ENCODE data around the gene ATR. TPM values are rescaled to one million over a fixed set of nuclear protein-coding genes. Genes with fewer than 3 reads are reported as not detected.

The ATR gene
- polyA plus RNA-seq, 3 donors = 6.3 to 16.4 (median 6.6) TPM

GRCh38 chr3:142625153-142625440, 46.6 kb upstream of the ATR start:
- Histone ChIP-seq H3K9me3 (replicated peaks in 1 of 2; ENCODE audit: control insufficient read depth in 1 of 2, insufficient read depth in 1 of 2, low read length in 2 of 2) (no peaks in the 10 kb centered on the region), H3K4me1 (ENCODE audit: control insufficient read depth in 1 of 2, insufficient read depth in 2 of 2, low read length in 2 of 2) (no peaks in the 10 kb centered on the region), H3K4me2 (replicated peaks; ENCODE audit: extremely low read depth, low read length, poor library complexity, severe bottlenecking) (no peak overlapping the region), H3K27me3 (ENCODE audit: control insufficient read depth in 2 of 2, insufficient read depth in 2 of 2, low read length in 2 of 2) (no peaks in the 10 kb centered on the region), H2AFZ (ENCODE audit: insufficient read depth, low read depth, low read length, poor library complexity, severe bottlenecking) (no peak overlapping the region), H4K20me1 (ENCODE audit: insufficient read depth, low read length) (no peaks in the 10 kb centered on the region), H3K4me3 (replicated peaks in 1 of 3; ENCODE audit: low read depth in 2 of 3, low read length in 3 of 3) (no peak overlapping the region), H3K27ac (ENCODE audit: low read depth in 1 of 2, low read length in 2 of 2) (no peak overlapping the region), H3K9ac (ENCODE audit: insufficient read depth, low read length, poor library complexity, severe bottlenecking) (no peak overlapping the region), H3K79me2 (ENCODE audit: insufficient read depth, low read length) (no peaks in the 10 kb centered on the region), H3K36me3 (replicated peaks in 1 of 2; ENCODE audit: control insufficient read depth in 1 of 2, insufficient read depth in 2 of 2, low read length in 2 of 2) (no peaks in the 10 kb centered on the region)
- Mint-ChIP-seq H3K27me3 (ENCODE audit: low read depth in 3 of 3) (no peaks in the 10 kb centered on the region), H3K4me1 (peaks cover 3% of the 10 kb centered on the region), H3K27ac (no peak overlapping the region), H3K36me3 (no peaks in the 10 kb centered on the region), H3K9me3 (no peaks in the 10 kb centered on the region), H3K4me3 (no peak overlapping the region)
- DNase-seq = no peak
- TF ChIP-seq CTCF (IDR thresholded peaks at IDR 0.05) = no peak
- intact Hi-C loops (cut with micrococcal nuclease) = no loop called here
- WGBS (ENCODE audit: insufficient coverage) = no CpG with 5 or more reads among the region's 2 CpGs

GRCh38 chr3:142624341-142625152, 46.0 kb upstream of the ATR start:
- intact Hi-C loops (cut with micrococcal nuclease) = no loop called here
- H3K27me3 ChIP-seq (ENCODE audit: control insufficient read depth in 2 of 2, insufficient read depth in 2 of 2, low read length in 2 of 2) = no peaks in the 10 kb centered on the region
- H3K27ac Mint-ChIP-seq = no peak overlapping the region

More at GRCh38 chr3:142624341-142625152, 46.0 kb upstream of the ATR start:
- Mint-ChIP-seq H3K36me3 (no peaks in the 10 kb centered on the region), H3K4me1 (peaks cover 3% of the 10 kb centered on the region), H3K4me3 (no peak overlapping the region), H3K27me3 (ENCODE audit: low read depth in 3 of 3) (no peaks in the 10 kb centered on the region), H3K9me3 (no peaks in the 10 kb centered on the region)
- Histone ChIP-seq H3K27ac (ENCODE audit: low read depth in 1 of 2, low read length in 2 of 2) (no peak overlapping the region), H3K9ac (ENCODE audit: insufficient read depth, low read length, poor library complexity, severe bottlenecking) (no peak overlapping the region), H3K79me2 (ENCODE audit: insufficient read depth, low read length) (no peaks in the 10 kb centered on the region), H3K9me3 (replicated peaks in 1 of 2; ENCODE audit: control insufficient read depth in 1 of 2, insufficient read depth in 1 of 2, low read length in 2 of 2) (no peaks in the 10 kb centered on the region), H3K36me3 (replicated peaks in 1 of 2; ENCODE audit: control insufficient read depth in 1 of 2, insufficient read depth in 2 of 2, low read length in 2 of 2) (no peaks in the 10 kb centered on the region), H4K20me1 (ENCODE audit: insufficient read depth, low read length) (no peaks in the 10 kb centered on the region), H3K4me3 (replicated peaks in 1 of 3; ENCODE audit: low read depth in 2 of 3, low read length in 3 of 3) (no peak overlapping the region), H3K4me1 (ENCODE audit: control insufficient read depth in 1 of 2, insufficient read depth in 2 of 2, low read length in 2 of 2) (no peaks in the 10 kb centered on the region), H3K4me2 (replicated peaks; ENCODE audit: extremely low read depth, low read length, poor library complexity, severe bottlenecking) (no peak overlapping the region), H2AFZ (ENCODE audit: insufficient read depth, low read depth, low read length, poor library complexity, severe bottlenecking) (no peak overlapping the region)
- DNase-seq = no peak
- TF ChIP-seq CTCF (IDR thresholded peaks at IDR 0.05) = no peak
- WGBS (ENCODE audit: insufficient coverage) = no CpG with 5 or more reads among the region's 2 CpGs

Data from CD14-positive monocyte (primary cell).